HG03045 (cell line): ENCODE data around the gene KDM3A.
A peak's percentile ranks its signal among the peaks of the same experiment; 100 is the strongest.

ENCODE experiments used
- ATAC-seq: cut with Tn5 transposase; IDR thresholded peaks from one replicate; pipeline ENCODE4 v1.9.1; 2021; ENCODE audit warnings: mild to moderate bottlenecking, moderate library complexity; ENCODE audit not compliant: unreplicated experiment

Gene KDM3A

DNA sequence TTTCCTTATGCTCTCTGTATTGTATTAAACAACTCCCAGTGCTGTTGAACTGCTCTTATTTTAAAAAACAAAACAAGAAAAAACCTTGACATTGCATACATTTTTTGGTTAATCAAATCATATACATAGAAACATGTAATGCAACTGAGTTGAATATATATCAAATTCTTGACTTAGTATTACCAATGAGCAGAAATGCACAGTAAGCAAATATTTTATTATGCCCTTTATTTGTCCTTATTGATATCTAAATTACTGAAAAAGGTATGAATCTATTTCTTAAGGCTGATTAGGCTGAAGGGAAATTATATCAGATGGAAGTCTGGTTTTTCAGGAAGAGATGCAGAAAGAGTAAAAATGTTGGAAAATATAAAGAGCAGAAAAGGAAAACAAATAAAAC lies 6.9 kb upstream of the KDM3A start:
- ATAC-seq: no peak

DNA sequence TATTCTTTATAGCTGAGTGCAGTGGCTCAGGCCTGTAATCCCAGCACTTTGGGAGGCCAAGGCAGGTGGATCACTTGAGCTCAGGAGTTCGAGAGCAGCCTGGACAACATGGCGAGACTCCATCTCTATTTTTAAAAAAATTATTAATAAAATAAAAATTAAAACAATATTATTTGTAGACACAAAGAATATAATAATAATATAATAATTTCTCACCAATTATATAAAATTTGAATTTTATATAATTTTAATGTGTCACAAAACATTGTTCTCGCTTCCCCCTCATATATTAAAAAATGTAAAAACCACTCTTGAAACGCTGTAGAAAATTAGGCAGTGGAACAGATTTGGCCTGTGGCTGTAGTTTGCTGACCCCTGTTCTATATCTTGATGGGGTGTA lies 5.6 kb upstream of the KDM3A start:
- no peak for ATAC-seq

DNA sequence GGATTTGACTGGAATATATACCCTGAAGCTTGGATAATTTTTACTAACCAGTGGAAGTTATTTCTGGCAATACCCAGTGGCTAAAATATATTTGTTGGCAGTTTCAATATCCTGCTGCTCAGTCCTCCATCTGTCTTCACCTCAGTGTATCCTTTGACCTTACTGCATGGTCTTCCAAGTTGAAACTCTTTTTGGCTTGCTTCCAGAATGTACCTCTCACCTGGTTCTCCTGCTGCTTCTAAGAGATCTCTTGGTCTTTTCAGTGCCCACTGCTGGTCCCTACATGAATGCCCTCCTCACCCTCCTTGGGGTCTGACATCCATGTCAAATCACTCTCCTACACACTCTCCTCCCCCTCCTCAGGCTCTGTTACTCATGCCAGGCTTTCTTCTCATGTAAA lies 4.8 kb upstream of the KDM3A start:
- no peak for ATAC-seq

DNA sequence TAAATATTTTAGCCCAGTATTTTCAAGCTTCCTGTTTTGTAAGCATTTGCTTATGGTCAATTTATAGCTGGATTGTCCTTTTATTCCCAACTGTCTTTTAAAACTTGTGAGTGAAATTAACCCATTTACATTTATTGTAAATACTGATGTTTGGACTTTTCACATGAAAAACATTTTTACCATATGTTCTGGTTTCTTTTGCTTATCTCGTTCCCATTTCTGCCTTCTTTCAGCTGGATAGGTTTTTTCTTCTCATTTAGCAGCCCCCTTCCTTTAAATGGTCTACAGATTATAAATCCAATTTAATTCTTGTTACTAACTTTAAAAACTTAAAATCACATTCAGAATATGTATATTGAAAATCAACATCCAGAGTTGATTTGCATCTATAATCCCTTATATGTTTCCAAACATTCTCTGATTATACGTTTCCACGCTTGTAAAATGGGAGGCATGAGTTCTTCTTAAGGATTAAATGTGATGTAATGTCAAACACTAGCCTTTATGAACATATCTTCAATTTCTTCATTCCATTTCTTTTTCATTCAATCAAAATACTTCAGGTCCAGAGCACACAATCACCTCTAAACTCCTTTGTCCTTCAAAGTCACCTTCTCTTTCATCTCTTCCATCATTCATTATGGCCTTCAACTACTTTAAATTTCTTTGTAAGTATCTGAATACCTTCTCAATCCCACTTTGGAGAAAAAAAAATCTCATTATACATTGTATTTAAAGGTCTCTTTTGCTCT lies 1.1 kb upstream of the KDM3A start:
- no peak for ATAC-seq

DNA sequence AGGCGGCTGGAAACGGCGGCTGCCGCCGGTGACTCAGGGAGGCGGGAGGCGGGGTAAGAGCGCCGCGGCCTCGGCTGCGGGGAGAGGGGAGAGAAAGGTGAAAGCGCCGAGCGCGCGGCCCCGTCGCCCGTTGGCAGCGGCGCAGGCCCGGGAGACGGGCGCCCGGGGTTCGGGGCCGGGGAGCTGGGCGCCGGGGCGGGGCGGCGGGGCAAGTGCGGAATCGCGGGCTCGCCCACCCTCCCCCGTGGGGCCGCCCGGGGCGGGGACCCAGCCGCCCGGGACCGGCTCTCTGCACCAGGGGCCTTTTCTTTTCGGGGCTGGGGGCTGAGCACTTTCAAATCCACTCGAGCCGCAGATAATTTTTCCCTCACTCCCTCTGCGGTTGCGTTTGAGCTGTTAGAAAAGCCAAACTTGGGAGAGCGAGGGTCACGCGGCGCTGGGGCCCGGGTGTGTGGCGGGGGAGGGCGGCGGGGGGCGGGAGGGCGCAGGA lies 266 bp downstream of the KDM3A start:
- ATAC-seq: peak; percentile 23

DNA sequence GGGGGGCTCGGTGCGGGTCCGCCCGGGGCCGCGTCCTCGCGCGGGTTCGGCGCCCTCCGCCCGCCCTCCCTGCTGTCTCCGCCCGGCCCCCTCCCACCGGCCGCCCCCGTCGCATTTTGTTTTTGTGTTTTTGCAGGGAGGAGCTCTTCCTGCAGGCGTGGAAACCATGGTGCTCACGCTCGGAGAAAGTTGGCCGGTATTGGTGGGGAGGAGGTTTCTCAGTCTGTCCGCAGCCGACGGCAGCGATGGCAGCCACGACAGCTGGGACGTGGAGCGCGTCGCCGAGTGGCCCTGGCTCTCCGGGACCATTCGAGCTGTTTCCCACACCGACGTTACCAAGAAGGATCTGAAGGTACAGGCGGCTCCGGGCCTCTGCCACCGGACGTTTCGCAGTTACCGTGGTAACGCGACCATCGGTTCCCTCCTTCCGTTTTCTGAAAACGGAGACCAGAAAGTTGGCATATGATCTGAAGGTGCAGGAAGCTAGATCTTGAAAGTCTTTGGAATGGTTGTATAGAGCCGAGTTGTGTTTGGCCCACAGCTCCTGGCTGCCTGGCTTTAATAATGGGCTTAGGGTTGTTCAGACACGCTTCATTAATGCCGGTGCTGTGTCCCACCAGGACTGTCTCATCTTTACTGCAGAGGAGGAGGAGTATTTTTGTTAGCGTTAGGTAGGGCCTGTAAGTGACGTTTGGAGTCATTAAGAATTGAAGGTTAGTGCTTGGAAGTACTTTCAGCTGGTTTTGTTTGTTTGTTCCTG lies 891 bp downstream of the KDM3A start:
- no peak for ATAC-seq

DNA sequence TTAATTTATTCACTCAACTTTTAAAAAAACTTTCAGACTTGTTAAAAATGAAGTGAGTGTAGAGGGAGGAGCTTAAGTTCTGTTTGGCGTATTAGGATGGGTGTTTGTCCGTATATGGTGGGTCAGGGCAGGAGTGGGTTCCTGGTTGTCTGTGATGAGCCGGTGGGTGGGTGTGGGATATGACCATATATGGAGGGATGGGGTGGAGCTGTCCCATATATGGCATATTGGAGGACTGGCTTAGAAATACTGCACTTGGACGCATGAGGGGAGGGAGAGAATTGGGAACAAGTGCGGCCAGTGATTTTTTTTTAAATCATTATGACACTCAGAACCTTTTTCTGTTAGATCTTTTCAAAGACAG lies 1.5 kb downstream of the KDM3A start:
- peak; percentile 53 for ATAC-seq

DNA sequence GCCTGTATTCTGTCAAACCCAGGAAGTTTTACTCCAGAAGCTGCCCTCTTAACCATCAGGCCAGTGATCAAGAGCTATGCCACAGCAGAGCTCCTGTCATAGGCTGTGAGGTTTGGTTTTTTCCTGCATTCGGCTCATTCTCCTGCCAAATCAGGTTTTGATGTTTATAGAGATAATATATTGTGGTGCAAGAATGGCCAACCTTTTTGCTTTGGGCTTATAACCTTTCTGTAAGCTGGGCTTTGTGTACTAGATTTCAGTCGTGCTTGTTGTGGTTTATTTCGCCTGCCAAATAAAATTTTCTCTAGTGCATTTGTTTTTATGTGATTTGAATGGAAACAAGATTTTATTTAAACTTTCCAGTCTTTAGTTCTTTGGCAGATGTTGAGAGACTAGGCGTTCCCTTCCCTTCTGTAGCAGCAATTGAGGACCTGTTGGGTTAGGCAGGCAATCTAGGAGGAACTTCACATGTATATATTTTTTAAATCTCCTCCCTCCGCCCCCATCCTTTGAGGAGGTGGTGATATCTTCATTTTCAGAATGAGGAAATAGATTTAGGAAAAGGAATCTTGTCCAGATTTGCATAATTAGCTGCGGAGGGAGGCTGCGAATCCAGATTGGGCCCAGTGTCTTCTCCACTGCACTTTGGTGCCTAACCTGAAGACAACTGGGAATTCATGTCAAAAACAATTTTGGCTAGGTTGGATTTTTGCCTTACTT lies 2.6 kb downstream of the KDM3A start:
- no peak for ATAC-seq

DNA sequence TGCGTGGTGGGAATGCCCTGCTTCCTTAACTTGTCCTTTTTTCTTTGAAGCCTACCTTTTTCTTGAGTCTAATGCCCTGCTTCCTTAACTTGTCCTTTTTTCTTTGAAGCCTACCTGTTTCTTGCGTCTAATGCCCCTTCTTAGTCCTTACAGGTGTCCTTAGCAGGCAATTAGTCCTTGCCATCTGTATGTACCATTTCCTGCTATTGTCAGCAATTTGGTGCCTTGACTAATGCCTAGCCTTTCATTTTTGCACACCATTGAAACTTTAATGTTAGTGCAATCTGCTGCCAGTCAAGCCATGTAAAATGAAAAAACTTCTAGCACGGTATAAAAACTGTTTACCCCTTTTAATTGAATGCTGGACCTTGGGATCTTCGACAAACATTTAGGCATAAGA lies 4.3 kb downstream of the KDM3A start:
- ATAC-seq: no peak

DNA sequence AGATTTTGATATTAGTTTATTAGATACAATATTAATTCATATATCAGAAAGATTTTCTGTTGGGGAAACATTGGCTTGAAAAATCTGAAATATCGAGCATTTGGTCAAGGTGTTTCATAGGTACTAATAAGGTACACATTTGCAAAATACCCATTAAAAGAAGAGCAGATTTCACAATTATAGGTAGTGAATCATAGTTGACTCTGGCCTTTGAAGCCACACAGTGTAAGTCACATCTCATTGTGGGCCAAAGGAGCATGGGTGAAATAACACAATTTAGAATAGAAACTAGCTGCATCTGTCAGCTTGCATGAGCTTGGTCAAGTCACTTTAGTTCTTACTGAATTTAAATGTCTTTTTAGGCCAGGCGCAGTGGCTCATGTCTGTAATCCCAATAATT lies 4.9 kb downstream of the KDM3A start:
- ATAC-seq: no peak

DNA sequence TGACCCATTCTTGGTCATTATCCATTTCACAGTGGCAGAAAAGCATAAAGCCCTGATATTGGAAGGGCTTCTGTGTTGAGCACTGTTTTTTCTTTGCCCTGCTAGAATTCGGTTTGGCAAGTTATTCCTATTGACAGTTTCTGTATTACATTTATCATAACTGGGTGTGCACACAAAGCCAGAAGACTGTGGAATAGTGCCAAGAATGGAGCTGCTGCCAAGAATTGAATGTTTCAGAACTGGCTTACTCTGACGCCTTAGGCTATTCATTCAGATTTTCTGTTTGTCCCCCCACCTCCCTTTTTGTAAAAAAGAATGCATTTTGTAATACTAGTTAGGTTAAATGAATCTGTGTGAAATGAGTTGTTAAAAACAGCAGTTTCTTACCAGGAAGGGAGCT lies 12.7 kb downstream of the KDM3A start:
- ATAC-seq: no peak

DNA sequence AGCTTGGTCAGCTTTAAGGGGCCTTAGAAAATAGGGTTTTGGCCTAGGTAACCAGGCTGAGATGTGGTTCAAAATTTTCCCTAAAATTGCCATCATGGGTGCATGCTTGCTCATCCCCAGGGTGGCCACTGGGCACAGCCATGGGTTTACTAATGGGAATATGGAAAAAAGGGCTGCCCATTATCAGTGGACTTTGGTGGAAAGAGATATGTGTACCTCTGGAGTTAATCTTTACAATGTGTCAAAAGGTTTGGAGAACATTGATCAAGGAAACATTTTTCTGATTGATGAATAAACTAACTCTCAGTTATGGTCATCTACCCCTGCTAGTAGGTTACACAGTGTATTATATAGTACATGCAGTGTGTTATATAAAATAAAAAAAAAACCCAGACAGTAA lies 13.1 kb downstream of the KDM3A start:
- ATAC-seq: no peak

DNA sequence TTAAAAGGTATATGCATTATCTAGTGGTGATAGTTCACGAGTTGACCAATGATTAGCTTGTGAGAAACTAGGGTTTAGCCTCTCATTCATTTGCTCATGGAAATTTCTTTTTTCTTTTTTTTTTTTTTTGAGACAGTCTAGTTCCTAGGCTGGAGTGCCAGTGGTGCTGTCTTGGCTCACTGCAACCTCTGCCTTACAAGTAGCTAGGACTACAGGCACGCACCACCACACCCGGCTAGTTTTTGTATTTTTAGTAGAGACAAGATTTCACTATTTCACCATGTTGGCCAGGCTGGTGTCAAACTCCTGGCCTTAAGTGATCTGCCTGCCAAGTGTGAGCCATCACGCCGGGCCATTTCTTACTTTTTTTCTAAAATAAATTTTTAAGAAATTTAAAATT lies 14.0 kb downstream of the KDM3A start:
- ATAC-seq: no peak

DNA sequence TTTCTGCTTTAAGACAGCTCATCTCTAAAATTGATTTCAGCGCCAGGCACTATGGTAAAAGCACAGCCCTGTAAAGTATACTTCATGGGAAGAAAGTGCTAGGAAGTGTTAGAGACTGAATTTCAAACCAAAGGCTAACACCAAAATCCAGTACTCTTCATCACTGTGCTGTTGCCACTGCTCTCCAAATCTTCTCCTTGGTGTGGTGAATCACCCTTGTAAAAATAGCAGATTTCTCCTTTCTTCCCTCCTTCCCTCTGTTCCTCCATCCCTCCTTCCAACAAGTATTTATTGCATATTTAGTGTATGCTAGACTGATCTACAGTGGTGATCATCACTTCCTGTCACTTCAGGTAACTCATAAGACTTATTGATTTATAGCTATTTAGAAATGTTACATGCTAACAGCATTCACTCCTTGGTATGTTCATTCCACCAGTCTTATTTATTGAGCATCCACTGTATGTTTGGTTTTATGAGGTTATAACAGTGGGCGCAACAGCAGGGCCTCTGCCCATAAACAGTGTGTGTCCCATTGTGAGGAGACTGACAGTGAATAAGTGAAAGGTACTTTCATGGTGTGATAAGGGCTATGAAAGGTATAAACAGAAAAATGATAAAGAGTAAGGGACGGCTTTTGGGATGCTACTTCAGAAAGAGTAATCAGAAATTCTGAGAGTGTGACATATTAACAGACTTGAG lies 20.0 kb downstream of the KDM3A start:
- ATAC-seq: no peak

DNA sequence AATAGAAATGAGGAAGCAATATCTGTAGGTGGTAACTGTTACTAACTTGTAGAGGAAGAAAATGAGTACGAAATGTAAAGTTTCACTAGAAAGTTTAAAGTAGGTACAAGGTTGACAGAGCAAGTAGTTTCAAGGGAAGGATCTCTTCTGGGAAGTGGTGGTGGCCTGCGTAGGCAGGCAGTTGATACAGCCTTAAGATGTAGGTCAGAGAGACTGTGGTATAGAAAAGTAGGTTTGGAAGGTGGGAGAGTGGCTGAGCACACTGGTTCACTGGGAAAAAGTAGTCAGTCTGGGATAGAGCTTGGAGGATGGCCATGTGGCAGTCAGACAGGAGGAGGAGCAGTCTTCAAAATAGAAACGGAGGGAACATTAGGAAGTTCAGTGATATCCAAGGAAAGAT lies 23.5 kb downstream of the KDM3A start:
- ATAC-seq: no peak

DNA sequence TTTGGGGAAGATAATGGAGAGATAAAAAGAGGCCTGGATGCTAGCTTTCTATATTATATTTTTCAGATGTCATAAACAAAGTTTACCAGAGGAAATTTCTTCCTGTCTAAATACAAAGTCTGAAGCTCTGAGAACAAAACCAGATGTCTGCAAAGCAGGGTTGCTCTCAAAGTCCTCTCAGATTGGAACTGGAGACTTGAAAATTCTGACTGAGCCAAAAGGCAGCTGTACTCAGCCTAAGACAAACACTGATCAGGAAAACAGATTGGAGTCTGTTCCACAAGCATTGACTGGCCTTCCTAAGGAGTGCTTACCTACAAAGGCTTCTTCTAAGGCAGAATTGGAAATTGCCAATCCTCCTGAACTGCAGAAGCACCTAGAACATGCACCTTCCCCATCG lies 25.1 kb downstream of the KDM3A start:
- no peak for ATAC-seq

DNA sequence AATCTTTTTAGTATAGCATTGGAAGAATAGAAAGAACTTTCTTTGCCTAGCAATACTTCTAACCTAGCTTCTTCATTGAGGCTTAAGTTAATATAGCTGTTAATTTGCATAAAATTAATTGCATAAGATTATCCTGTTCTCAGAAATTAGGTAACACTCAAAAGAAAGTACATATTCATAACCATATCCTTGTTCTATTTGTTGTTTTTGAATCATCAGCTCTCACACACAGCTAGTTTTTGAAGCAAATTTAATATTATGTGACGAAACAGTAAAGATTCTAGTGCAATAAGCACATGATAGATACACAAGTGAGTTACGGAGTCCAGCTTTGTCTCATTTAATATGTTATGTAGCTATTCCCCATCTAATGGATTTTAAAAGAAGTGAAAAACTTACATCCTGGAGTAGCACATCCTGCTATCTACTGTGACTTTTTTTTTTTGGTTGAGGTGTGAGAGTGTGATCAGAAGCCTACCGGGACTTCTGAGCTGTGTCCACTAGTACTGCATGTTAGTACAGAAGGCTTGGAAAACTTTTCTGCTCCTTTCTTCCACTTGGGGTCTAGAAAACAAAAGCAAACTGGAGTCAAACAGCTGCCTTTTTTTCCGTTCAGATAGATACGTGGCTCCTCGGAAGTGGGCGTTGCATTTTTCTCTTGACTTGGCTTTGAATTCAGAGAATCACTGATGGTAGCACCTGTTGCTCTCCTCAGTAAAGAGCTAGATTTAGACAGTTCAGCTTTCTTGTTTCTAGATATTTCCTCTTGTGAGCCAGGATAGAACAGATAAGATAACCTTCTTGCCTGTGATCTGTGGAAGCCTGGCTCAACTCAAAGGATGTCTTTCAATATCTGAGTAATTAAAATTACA lies 27.2 kb downstream of the KDM3A start:
- no peak for ATAC-seq

DNA sequence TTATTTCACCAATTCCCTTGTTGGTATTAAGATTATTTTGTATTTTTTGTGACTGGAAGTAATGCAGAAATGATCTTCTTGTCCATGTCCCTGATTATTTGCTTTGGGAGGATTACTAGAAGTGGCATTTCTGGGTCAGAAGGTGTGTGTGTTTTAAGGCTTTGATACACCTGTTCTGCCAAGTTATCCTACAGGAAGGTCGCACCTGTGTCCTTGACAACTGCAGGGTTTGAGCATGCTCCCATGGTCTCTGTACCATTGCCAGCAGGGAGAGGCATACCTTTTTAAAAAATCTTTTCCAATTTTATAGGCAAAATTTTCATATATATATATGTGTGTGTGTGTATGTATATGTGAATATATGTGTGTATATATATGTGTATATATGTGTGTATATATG lies 29.7 kb downstream of the KDM3A start:
- ATAC-seq: no peak

DNA sequence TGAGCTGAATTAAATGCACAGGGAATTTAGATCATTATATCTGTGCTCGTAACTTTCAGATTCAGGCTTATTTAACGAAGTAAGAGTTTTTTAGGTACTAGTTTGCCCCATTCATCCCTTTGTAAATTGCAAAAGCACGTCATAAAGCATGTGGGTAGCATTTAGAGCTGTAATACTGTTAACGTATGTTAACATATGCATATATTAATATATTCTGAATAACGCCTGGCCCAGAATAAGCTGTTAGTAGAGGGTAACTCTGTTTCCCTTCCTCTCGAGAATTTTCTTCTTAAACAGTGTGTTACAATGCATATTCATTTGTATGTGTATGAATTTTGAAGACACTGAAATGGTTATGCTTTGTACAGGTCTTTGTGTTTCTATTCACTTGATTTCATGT lies 30.5 kb downstream of the KDM3A start:
- no peak for ATAC-seq

DNA sequence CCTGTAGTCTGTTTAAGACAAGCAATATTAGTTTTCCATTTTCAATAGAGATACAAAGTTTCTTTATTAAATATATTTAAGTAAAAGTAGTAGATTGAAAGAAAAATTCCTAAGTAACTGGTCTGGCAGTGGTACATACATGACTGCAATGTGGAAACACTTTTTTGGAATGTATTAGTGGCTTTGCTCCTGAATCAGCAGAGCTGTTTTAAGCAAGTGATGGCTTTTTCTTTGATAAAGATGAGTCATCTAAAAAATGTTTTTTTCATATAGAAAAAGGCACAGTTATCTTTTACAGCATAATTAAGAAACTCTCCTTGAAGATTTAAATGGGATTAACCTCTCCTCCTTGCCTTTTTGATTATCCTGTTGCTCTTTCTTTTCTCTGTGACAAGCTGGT lies 34.9 kb downstream of the KDM3A start:
- no peak for ATAC-seq
